NAMALWA (cell line): ENCODE results near the gene WDFY4.

ENCODE experiments used
- DNase-seq: peaks from one replicate; pipeline ENCODE4 v3.0.0-alpha.2; 2015; ENCODE audit warnings: low spot score

The WDFY4 gene

DNA sequence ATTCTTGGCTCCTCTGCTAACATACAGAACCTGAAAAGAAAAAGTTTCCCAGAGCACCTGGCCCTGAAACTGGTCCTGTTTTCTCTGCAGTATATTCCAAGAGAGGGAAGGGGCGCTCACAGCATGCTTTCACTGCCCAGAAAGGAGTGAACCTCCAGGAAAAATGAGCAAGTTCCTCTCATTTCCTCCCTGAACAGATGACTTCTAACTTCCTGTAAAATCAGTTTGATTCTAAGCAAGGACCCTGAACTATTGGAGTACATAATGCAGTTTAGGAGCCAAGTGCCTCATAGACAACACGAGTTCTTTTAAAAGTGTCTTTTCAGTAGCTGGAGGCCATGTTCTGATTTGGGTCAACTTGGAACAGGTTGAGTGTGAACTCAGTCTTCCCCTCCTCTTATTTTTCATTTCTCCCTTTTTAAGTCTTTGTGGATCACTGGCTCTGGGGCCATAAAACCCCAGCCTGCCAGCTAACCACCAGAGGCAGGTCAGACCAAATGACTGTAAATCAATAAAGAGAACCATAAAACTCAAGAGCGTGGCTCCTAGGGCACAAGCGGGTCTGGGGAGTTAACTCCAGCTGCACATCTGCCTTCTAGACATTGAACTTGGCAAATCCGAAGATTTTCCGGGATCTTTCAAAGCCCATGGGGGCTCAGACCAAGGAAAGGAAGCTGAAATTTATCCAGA, 260.9 kb downstream of the WDFY4 start:
- no peak for DNase-seq

- DNase-seq: no peak
Measured at GRCh38 chr10:48946332-48946731, 261.7 kb downstream of the WDFY4 start.

DNA sequence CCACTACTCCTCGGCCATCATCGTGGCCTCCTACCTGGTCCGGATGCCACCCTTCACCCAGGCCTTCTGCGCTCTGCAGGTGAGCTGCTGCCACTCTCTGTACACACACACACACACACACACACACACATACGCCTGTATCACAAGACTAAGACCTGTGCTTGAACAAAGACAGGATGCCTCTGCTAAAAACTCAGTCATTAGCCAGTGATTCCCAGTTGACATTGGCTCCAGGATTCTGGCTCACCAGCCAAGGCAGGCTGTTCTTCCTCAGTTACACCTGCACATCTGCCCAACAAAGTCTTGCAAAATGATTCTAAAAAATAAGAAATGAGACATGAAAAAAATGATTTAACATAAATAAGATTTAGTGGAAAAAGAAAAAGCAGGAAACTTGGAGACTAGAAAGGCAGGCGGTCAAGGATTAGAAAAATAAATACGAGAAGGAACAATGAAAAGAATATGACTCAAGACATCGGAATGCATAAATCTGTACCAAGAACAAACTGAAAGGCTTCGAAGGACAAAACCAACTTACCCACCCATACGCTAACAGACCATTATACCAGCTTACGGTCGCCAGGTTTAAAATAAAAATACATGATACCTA, 262.3 kb downstream of the WDFY4 start:
- no peak for DNase-seq

- no peak for DNase-seq
Measured at GRCh38 chr10:48947690-48948469, 263.2 kb downstream of the WDFY4 start.

- DNase-seq: no peak
Measured at GRCh38 chr10:48948470-48949037, 263.9 kb downstream of the WDFY4 start.

GRCh38 chr10:48951707-48952106, 267.0 kb downstream of the WDFY4 start:
- no peak for DNase-seq

DNA sequence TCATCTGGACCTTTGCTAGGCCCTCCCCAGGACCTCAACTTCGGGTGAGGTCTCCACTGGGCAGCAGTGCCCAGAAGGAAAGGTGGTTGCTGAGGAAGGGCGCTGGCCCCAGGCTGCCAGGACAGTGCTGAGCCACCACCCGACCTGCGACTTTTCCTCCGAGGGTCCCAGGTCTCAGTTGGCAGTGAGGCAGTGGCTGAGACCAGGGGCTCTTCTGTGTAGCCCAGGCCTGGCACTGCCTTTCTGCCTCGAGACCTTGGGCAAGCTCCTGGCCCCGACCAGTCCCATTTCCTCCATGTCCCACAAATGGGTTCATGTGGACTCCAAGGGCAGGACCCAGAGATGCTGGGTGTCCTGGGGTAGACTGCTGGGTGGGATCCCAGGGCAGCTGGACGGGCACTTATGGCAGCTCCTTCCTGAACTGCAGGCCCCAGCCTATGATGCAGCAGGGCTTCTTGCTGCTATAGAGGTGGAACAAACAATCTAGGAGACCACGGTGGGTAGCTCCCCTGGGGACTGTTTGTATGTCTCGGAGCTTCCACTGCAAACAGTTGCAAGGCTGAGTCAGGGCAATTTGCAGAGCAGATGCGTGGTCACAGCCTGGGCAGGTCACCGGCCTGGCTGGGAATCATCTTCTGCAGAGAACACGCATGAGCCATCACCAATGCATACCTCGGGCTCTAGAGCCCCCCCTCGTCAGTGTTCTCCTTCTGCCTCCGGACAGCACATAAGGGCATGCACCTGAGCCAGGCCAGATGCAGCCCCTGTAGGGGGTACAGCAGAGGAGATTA, 272.9 kb downstream of the WDFY4 start:
- DNase-seq: no peak

DNA sequence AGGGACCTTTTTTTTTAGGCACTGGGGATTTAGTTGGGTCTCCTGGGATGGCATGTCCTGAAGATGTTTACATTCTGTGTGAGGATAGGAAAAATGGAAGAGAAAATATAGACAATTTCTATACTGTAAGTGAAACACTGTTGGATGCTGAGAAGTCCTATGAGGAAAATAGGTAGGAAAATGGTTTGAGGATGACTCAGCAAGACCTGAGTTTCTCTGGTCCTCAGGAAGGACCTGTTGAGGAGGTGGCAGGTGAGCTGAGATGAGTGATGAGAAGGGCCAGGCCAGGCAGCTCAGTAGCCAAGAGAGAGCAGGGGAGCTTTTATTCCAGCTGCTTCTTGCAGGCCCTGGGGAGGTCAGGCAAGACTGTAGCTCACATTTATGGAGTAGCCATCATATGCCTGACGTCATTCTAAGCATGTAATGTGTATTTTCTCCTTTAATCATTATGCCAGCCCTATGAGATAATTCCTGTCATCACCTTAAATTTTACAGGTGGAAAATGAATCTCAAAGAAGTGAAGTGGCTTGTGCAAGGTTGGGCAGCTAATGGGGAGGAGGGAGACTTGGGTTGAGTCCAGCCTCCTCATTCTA, 274.0 kb downstream of the WDFY4 start:
- no peak for DNase-seq

GRCh38 chr10:48964038-48964437, 279.4 kb downstream of the WDFY4 start:
- DNase-seq: no peak

DNA sequence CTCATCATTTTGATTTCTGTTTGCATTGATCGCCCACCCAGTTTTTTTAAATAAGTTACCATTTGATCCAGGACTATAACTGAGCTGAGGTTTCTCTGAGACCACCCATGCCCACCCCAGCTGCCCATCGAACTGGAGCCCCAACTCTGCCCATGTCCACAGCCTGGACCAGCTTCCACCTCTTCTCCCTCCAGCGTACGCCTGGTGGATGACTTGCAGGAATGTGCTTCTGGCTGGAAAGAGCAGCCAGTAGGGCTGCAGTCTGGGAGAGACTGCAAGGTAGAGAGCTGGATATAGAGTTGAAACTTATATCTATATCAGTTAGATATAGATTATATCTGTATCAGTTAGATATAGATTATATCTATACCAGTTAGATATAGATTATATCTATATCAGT, 280.8 kb downstream of the WDFY4 start:
- DNase-seq: no peak

DNA sequence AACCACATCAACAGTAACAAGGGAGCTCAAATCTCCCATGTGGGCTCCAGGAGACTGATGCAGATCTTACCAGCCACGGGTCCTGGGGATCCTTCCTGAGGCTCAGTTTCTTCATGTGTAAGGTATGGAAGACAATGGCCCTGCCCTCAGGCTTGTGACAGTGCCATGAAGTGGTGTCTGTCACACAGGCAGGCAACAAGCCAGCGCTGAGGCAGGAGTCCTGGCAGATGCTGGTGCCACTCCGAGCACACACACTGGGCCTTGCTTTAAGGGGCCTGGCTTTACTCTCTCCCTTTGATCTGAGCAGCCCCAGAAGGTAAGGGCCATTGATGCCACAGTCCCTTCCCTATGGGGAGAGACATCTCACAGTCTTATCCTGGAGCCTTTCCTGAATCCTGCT, 283.4 kb downstream of the WDFY4 start:
- no peak for DNase-seq

- DNase-seq: no peak
Measured at GRCh38 chr10:48970046-48970445, 285.4 kb downstream of the WDFY4 start.

DNA sequence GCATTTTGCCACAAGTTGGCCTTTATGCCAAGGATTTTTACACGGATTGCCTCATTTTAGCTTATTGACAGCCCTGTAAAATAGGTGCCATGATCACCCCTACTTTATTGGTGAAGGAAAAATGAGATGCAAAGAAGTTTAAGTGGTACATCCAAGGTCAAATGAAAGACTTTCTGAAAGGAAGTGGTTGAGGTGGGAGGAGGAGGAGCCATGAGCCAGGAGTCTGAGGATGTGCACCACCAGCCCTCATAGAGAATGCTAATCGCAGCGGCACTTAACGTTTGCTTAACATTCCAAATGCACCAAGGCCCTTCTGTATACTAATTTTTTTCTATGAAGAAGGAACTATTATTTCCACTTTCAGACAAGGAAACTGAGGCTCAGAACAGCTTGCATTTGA, 286.0 kb downstream of the WDFY4 start:
- no peak for DNase-seq

DNA sequence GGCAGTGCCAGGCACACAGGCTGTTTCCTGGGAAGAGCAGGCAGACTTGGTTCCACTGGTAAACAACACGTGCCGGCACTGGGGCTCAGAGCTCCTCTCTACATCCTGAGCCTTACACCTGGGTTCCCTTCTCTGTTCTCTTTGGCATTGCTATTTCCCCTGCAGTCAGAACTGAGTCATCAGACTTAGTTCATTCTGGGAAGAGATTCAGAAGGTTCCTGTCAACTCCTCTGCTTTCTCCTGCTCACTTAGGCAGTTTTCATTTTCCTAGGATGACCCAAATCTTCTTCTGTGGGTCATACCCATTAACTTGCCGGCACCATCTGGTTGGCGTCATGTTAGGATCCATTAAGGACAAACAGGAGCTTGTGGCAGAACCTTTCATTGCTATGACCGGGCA, 288.4 kb downstream of the WDFY4 start:
- DNase-seq: no peak

GRCh38 chr10:48974510-48975156, 290.0 kb downstream of the WDFY4 start:
- no peak for DNase-seq

GRCh38 chr10:48976196-48976595, 291.5 kb downstream of the WDFY4 start:
- peak; percentile 31 for DNase-seq

- no peak for DNase-seq
Measured at GRCh38 chr10:48978318-48978717, 293.6 kb downstream of the WDFY4 start.

GRCh38 chr10:48981310-48981907, 296.7 kb downstream of the WDFY4 start:
- peak; percentile 45 for DNase-seq

GRCh38 chr10:48982584-48982983, 297.9 kb downstream of the WDFY4 start:
- DNase-seq: no peak

DNA sequence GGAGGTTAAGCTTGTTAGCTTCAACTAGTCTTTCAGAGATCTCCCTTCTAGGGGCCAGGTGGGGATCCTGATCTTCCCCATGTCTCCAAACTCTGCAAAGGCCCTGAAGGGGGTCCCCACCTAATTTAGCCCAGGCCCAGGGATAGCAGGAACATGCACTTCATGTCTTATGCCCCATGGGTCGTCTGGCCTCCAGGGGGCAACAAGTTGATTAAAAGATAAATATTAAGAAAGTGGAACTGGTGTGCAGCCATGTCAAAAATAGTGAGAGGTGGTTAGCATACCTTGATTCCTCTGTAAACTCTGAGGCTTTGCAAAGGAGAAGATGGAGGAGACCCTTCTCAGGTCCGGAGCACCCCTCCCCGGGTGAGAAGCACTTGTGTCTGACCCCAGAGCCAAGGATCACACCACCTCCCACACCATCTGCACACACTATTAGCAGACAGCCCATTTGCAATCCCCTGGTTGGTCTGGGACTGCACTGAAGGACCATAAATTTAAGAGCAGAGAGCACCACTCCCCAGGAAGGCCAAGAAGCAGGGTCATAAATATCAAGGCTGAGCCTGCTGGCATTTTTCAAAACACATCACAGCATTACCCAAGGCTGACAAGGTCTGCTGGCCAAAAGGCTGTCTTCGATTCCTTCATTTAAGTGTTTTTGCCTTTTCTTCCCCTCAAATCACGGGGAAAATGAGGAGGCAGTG, 299.1 kb downstream of the WDFY4 start:
- peak; percentile 26 for DNase-seq
